Activated naive CD4-positive, alpha-beta T cell treated with Interleukin-2 at 50 U/mL for 16 hours (primary cell): ENCODE data around the gene ATP6V1D.
"Not testable (repeated sequence)": the region's sequence is repeated elsewhere in the genome, so short reads cannot be mapped to it uniquely, and the experiment has no call there.

Source experiments
- DNase-seq: peaks from one replicate; pipeline ENCODE4 v3.0.0-alpha.2; 2020

Gene ATP6V1D

GRCh38 chr14:67359775-67360469, at the start of gene ATP6V1D, which contains the start of gene EIF2S1:
ATP6V1D (minus strand) TSS chr14:67359804; CDS start chr14:67359698, 106 bp downstream.
EIF2S1 (plus strand) TSS chr14:67360328; CDS start chr14:67364768, 4,440 bp downstream.
- peak; percentile 100 for DNase-seq

DNA sequence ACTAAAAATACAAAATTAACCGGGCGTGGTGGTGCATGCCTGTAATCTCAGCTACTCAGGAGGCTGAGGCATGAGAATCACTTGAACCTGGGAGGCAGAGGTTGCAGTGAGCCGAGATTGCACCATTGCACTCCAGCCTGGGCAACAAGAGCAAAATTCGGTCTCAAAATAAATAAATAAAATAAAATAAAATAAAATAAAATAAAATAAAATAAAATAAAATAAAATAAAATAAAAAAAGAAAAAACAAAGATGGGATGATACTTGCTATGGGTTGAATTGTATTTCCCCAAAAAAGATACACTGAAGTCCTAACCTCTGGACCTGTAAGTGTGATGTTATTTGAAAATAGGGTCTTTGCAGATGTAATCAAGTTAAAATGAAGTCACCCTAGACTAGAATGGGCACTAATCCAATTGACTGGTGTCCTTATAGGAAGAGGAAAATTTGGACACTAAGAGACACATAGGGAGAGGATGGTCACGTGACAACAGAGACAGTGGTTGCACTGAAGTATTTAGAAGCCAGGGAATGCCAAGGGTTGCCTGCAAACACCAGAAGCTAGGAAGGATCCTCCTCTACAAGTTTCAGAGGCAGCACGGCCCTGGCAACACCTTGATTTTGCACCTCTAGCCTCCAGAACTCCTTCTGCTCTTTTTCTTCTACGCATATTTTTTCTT, 48.7 kb upstream of the ATP6V1D start:
- DNase-seq = not testable (repeated sequence)

DNA sequence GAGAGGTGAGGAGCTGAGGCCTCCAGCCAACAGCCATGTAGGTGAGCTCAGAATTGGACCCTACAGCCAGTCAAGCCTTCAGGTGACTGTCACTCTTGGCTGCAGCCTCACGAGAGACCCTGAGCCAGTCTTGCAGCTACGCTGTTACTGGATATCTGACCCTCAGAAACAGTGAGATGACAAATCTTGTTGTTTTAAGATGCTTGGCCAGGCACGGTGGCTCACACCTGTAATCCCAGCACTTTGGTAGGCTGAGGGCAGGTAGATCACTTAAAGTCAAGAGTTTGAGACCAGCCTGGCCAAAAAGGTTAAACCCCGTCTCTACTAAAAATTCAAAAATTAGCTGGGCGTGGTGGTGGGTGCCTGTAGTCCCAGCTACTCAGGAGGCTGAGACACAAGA, 46.2 kb upstream of the ATP6V1D start:
- DNase-seq = no peak

- DNase-seq = no peak
Observed at GRCh38 chr14:67400434-67400833, 40.8 kb upstream of the ATP6V1D start.

GRCh38 chr14:67397536-67397935, 37.9 kb upstream of the ATP6V1D start:
- DNase-seq = no peak

- no peak for DNase-seq
Observed at GRCh38 chr14:67396381-67396970, 36.9 kb upstream of the ATP6V1D start.

GRCh38 chr14:67395876-67396189, 36.2 kb upstream of the ATP6V1D start:
- DNase-seq = no peak

GRCh38 chr14:67395086-67395875, 35.7 kb upstream of the ATP6V1D start:
- no peak for DNase-seq

GRCh38 chr14:67393689-67394088, 34.1 kb upstream of the ATP6V1D start:
- no peak for DNase-seq

GRCh38 chr14:67392800-67393199, 33.2 kb upstream of the ATP6V1D start:
- DNase-seq = no peak

GRCh38 chr14:67392123-67392522, 32.5 kb upstream of the ATP6V1D start:
- no peak for DNase-seq

GRCh38 chr14:67391268-67391667, 31.7 kb upstream of the ATP6V1D start:
- no peak for DNase-seq

DNA sequence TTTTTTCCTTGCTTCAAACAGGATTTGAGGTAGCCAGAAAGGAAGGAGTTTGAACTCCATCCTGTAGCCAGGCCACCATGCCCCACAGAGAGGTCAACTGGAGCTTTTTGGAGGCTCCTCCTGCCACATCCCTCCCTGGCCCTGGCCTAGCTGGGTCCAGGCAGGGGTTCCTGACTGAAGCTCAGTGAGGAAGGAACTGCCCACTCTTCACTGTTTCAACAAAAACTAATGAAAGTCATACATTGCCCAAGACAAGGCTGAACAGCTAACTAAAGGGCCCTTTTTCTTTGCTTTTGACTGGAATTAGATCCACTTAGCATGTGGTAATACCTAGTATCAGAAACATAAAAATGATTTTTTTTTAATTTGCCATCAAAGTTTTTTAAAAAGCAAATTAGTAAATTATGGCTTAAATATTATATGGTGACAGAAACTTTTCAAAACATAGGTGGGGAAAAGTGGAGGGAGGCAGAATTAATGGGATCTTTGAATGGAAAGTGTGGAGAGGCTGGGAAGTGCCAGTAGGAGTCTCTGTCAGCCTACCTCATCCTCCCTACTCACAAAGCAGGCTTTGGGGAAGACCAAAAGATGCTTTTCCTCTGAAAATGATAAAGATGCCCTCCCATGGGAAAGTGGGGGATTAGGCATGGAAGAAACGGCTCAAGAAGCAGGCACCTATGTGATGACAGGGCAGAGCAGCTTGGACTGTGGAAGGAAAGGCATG, 30.4 kb upstream of the ATP6V1D start:
- no peak for DNase-seq

DNA sequence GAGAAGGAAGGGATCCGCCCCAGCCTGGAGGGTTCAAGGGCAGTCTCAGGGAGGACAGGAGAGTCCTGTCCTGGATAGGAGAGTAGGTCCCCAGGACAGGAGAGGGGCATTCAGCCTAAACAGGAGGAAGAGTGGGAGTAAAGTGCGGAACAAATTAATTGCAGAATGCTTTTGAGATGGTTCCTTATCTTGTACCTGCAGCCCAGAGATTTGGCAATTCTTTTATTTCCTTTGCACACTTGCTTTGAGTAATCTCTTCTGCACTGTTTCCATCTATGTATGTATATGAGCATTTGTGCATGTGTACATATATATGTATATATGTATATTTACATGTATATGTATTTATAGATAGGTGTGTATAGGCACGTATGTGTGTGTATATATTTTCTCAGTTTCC, 29.7 kb upstream of the ATP6V1D start:
- DNase-seq = no peak

GRCh38 chr14:67387195-67387594, 27.6 kb upstream of the ATP6V1D start:
- no peak for DNase-seq

GRCh38 chr14:67385618-67386017, 26.0 kb upstream of the ATP6V1D start:
- no peak for DNase-seq

DNA sequence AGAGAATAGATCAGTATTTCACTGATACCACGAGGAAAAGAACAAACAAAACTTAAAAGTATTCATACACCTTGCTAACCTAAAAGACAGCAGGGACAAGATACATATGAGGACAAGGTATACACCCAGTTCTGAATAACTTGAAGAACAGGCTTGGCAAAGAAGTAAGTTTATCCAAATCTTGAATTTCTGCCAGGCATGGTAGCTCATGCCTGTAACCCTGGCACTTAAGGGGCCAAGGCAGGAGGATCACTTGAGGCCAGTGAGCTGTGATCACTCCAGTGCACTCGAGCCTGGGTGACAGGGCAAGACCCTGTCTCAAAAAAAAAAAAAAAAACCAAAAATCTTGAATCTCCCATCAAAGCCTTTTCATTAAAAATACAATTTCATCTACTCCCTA, 25.5 kb upstream of the ATP6V1D start:
- no peak for DNase-seq

DNA sequence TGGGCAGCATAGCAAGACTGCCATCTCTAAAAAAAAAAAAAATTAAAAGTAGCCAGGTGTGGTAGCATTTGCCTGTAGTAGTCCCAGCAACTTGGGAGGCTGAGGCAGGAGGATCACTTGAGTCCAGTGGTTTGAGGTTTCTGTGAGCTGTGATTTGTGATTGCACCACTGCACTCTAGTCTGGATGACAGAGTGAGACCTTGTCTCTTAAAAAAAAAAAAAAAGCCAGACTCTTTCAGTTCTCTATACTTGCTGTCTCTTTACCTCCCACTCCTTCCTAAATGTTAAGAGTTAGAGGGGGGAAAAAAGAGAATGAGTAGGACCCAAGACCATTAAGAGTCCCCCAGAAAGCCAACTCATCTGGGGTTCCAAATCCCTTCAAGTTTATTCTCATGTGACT, 18.3 kb upstream of the ATP6V1D start:
- DNase-seq = no peak

DNA sequence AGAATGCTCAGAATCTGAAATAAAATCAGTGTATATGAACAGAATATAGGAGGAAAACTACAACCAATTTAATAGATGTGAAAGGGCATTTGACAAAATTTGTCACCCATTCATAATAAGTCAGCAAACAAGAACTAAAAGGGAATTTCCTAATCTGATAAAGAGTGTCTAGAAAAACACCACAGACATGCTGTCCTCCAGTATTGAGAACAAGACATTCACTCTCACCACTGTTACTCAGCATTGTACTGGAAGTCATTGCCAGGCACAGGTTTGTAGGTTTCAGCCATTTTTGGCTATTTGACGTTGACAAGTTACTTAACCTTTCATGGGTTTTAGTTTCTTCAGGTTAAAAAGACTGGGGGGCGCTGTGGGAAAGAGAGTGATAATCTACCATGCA, 13.7 kb upstream of the ATP6V1D start:
- no peak for DNase-seq

DNA sequence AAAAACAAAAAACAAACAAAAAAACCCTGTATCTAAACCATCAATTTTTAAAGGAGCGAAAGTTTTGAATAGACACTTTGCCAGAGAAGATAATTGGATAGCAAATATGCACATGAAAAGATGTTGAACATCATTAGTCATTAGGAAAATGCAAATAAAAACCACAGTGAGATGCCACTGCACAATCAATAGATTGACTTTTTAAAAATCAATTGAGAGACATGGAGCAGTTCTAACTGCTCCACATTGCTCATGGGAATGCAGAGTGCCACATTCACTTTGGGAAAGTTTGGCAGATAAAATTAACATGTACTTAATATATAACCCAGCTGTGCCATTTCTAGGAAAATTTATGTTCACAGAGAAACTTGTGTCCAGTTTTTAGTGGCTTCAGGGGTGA, 13.2 kb upstream of the ATP6V1D start:
- no peak for DNase-seq

GRCh38 chr14:67371247-67372148, 11.9 kb upstream of the ATP6V1D start:
- no peak for DNase-seq

GRCh38 chr14:67370830-67371229, 11.2 kb upstream of the ATP6V1D start:
- no peak for DNase-seq
